Stimulated activated CD4-positive, alpha-beta T cell treated with anti-CD3 and anti-CD28 coated beads, Interleukin-15, amount 100 ng/mL, for 24 hours (primary cell): ENCODE measurements around the gene RNPS1.

Experiments used
- DNase-seq: peaks from one replicate; pipeline ENCODE4 v3.0.0-alpha.2; 2020

Gene RNPS1

GRCh38 chr16:2267913-2268666, at the start of gene RNPS1:
TSS of gene RNPS1 (minus strand) at chr16:2268126. CDS start at chr16:2264643, 3,483 bp downstream.
- peak; percentile 97 for DNase-seq

GRCh38 chr16:2317231-2318020, 49.5 kb upstream of the RNPS1 start:
- no peak for DNase-seq

- no peak for DNase-seq
These were observed 40.4 kb upstream of the RNPS1 start for GRCh38 chr16:2308089-2308962.

GRCh38 chr16:2299915-2300192, 31.9 kb upstream of the RNPS1 start:
- no peak for DNase-seq

- no peak for DNase-seq
These were observed 31.4 kb upstream of the RNPS1 start for GRCh38 chr16:2299121-2299914.

GRCh38 chr16:2298621-2299020, 30.7 kb upstream of the RNPS1 start:
- no peak for DNase-seq

- no peak for DNase-seq
These were observed 29.6 kb upstream of the RNPS1 start for GRCh38 chr16:2297506-2297860.

GRCh38 chr16:2296661-2297505, 29.0 kb upstream of the RNPS1 start:
- DNase-seq = peak; percentile 39

GRCh38 chr16:2295056-2295798, 27.3 kb upstream of the RNPS1 start:
- DNase-seq = no peak

GRCh38 chr16:2292221-2292620, 24.3 kb upstream of the RNPS1 start:
- DNase-seq = no peak

GRCh38 chr16:2289282-2289681, 21.4 kb upstream of the RNPS1 start:
- no peak for DNase-seq

- no peak for DNase-seq
These were observed 20.8 kb upstream of the RNPS1 start for GRCh38 chr16:2288726-2289125.

GRCh38 chr16:2287916-2288547, 20.1 kb upstream of the RNPS1 start:
- no peak for DNase-seq

GRCh38 chr16:2286550-2286949, 18.6 kb upstream of the RNPS1 start:
- no peak for DNase-seq

GRCh38 chr16:2285731-2286191, 17.8 kb upstream of the RNPS1 start:
- DNase-seq = no peak

GRCh38 chr16:2284797-2285576, 17.1 kb upstream of the RNPS1 start:
- no peak for DNase-seq

GRCh38 chr16:2284001-2284770, 16.3 kb upstream of the RNPS1 start:
- DNase-seq = no peak

GRCh38 chr16:2282866-2283555, 15.1 kb upstream of the RNPS1 start:
- no peak for DNase-seq
